Esophagus (tissue), 2 donors: ENCODE results near the gene VDR. TPM values are rescaled to one million over a fixed set of nuclear protein-coding genes. Genes with fewer than 3 reads are reported as not detected.

Source experiments
- H3K27ac ChIP-seq, 2 donors: one replicate each; pipeline ENCODE4 v1.5.1; 2013; ENCODE audit warnings: low read depth in 2 of 2, mild to moderate bottlenecking in 2 of 2, inconsistent platforms in 1 of 2, low read length in 1 of 2, moderate library complexity in 1 of 2
- H3K27me3 ChIP-seq, 2 donors: one replicate each; pipeline ENCODE4 v1.6.1; 2013; ENCODE audit warnings: low read length in 2 of 2, control low read depth in 1 of 2, mild to moderate bottlenecking in 1 of 2; ENCODE audit not compliant: insufficient read depth in 2 of 2, control insufficient read depth in 1 of 2
- H3K36me3 ChIP-seq, 2 donors: one replicate each; pipeline ENCODE4 v1.6.1; 2013; ENCODE audit warnings: low read length in 1 of 2; ENCODE audit not compliant: control insufficient read depth in 2 of 2, insufficient read depth in 2 of 2
- H3K4me1 ChIP-seq, 2 donors: one replicate each; pipeline ENCODE4 v1.6.1; 2013; ENCODE audit warnings: low read length in 1 of 2; ENCODE audit not compliant: control insufficient read depth in 2 of 2, insufficient read depth in 2 of 2
- H3K4me3 ChIP-seq, 2 donors: one replicate each; pipeline ENCODE4 v1.5.1; 2013; ENCODE audit warnings: low read length in 2 of 2, mild to moderate bottlenecking in 2 of 2, low read depth in 1 of 2, moderate library complexity in 1 of 2
- H3K9me3 ChIP-seq, 2 donors: one replicate each; pipeline ENCODE4 v1.6.1; 2013; ENCODE audit warnings: mild to moderate bottlenecking in 2 of 2, low read depth in 1 of 2, low read length in 1 of 2, moderate library complexity in 1 of 2; ENCODE audit not compliant: control insufficient read depth in 2 of 2, insufficient read depth in 1 of 2
- WGBS, 2 donors: extraction: QIAGEN DNeasy Blood & Tissue Kit; methylation state at CpG; one replicate each; pipeline ENCODE4 v1.1.7; 2013; 5-methylcytosine and 5-hydroxymethylcytosine counted together
- polyA plus RNA-seq, 2 donors: library from polyadenylated mRNA; stranded (reverse); fragments of 200-250 nt; gene quantifications; one replicate each; pipeline ENCODE4 v1.2.3, GENCODE V29; 2013
- donor health status: healthy with polysubstance abuse.
- donor health status: Bipolar disorder and iron deficiency.

VDR gene
- polyA plus RNA-seq, 2 donors = 8.8 to 10.8 TPM

- 49 to 56% methylated on average over 14 of the region's 14 CpGs for WGBS, 2 donors
- no peaks in the 10 kb centered on the region for H3K36me3 ChIP-seq
- H3K9me3 ChIP-seq = no peaks in the 10 kb centered on the region
- peaks cover 13 to 24% of the 10 kb centered on the region in 2 donors for H3K4me1 ChIP-seq
- no peaks in the 10 kb centered on the region for H3K27me3 ChIP-seq
- no peak overlapping the region for H3K4me3 ChIP-seq
- peak overlapping the region; percentile 70 to 92 for H3K27ac ChIP-seq
These were observed 76.5 kb downstream of the VDR start for GRCh38 chr12:47828008-47828975.

DNA sequence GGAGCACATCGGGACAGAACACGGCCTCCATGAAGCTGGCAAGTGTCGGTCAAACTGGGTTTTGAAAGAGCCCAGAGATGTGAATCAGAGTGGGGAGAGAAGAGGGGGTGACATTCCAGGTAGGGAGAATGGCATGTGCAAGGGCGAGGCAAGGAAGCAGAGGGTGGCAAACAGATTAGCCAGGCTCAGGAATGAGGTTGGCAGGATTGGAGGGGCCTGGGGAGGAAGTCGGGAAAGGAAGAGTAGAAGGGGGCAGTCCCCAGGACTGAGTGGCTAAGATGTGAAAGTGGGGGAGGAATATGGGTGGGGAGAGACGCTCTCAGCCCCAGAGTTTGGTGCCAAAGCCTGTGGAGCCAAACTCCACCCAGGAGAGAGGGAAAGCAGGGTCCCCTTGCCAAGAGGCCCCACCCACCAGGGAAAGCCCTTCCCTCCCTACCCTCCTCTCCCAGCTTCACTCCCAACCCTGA is 79.6 kb downstream of the VDR start:
- H3K9me3 ChIP-seq = no peaks in the 10 kb centered on the region
- peaks cover 13 to 36% of the 10 kb centered on the region in 2 donors for H3K4me1 ChIP-seq
- no peaks in the 10 kb centered on the region for H3K36me3 ChIP-seq
- peak overlapping the region; percentile 78 to 86 for H3K27ac ChIP-seq
- no peaks in the 10 kb centered on the region for H3K27me3 ChIP-seq
- 35 to 44% methylated on average over 6 of the region's 6 CpGs for WGBS, 2 donors
- no peak overlapping the region for H3K4me3 ChIP-seq

DNA sequence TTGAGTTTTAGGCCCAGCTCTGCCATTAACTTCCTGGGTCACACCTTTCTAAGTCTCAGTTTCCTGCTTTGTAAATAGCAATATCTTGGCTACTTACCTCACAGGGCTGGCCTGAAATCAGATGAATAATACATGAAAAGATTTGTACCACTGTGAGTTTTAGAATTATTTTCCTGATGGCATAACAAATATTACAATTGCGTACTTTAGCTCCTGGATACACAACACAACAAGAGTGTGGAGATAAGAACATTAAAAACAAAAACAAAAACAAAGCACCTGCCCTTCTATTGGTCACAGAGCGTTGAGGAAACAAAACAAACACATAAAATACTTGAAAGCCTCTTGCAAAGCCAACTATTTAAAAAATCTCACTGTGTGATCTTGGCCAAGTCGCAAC is 80.2 kb downstream of the VDR start:
- no peak overlapping the region for H3K4me3 ChIP-seq
- peak overlapping the region; percentile 78 to 86 for H3K27ac ChIP-seq
- no peaks in the 10 kb centered on the region for H3K36me3 ChIP-seq
- no peaks in the 10 kb centered on the region for H3K27me3 ChIP-seq
- no peaks in the 10 kb centered on the region for H3K9me3 ChIP-seq
- 67 to 72% methylated on average over 3 of the region's 3 CpGs for WGBS, 2 donors
- H3K4me1 ChIP-seq = peaks cover 13 to 36% of the 10 kb centered on the region in 2 donors

DNA sequence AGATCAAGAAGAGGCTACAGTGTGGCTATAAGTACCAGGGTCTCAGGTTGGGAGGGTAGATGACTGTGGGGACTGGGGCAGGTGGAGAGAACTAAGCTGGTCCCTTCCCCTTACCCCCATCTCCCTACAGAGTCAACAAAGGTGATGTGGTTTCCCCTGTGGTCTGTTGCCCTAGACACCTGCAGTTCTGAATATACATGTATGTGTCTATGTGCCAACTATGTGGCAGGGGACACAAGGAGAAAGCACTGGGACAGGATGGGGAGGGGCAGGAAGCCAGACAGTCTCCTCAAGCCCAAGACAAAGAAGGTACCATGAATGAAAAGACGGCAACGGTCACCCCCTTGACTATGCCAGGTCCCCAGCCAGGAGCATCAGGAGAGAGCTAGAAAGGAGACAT is 80.6 kb downstream of the VDR start:
- no peaks in the 10 kb centered on the region for H3K9me3 ChIP-seq
- H3K4me1 ChIP-seq = peaks cover 10 to 36% of the 10 kb centered on the region in 2 donors
- 79 to 95% methylated on average over 2 of the region's 2 CpGs for WGBS, 2 donors
- peak overlapping the region; percentile 78 to 86 for H3K27ac ChIP-seq
- no peaks in the 10 kb centered on the region for H3K27me3 ChIP-seq
- no peaks in the 10 kb centered on the region for H3K36me3 ChIP-seq
- no peak overlapping the region for H3K4me3 ChIP-seq

- Histone ChIP-seq H3K4me3 (no peak overlapping the region), H3K27me3 (no peaks in the 10 kb centered on the region), H3K9me3 (no peaks in the 10 kb centered on the region), H3K36me3 (no peaks in the 10 kb centered on the region), H3K27ac (peak overlapping the region; percentile 78 to 86), H3K4me1 (peaks cover 5 to 35% of the 10 kb centered on the region in 2 donors)
- 78 to 80% methylated on average over 5 of the region's 5 CpGs for WGBS, 2 donors
These were observed 81.2 kb downstream of the VDR start for GRCh38 chr12:47823422-47824086.

GRCh38 chr12:47822863-47823262 is 81.9 kb downstream of the VDR start:
- H3K27ac ChIP-seq = peak overlapping the region; percentile 62 to 78
- peaks cover 3 to 35% of the 10 kb centered on the region in 2 donors for H3K4me1 ChIP-seq
- H3K27me3 ChIP-seq = no peaks in the 10 kb centered on the region
- no peaks in the 10 kb centered on the region for H3K36me3 ChIP-seq
- WGBS, 2 donors = 74 to 80% methylated on average over 3 of the region's 3 CpGs
- H3K4me3 ChIP-seq = no peak overlapping the region
- no peaks in the 10 kb centered on the region for H3K9me3 ChIP-seq

DNA sequence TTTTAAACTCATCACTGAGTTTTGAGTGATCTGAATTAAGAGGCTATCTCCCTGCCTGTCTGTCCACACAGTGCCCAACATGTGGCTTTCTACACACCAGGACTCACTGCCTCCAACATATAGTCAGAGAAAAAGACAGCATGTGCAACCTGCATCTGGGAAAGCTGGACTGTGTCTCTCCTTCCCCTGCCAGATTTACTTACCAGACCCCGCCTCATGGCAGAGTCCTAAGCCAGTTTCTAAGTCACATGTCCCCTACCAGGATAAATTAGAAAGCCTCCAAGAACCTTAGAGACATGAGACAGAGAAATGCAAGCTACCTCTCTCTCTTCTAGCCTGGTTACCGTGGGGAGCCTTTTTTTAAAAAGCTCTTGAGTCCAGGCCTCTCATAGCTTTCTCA is 82.4 kb downstream of the VDR start:
- Histone ChIP-seq H3K4me1 (peaks cover 3 to 37% of the 10 kb centered on the region in 2 donors), H3K27me3 (no peaks in the 10 kb centered on the region), H3K27ac (peak overlapping the region; percentile 62 to 78), H3K36me3 (no peaks in the 10 kb centered on the region), H3K9me3 (no peaks in the 10 kb centered on the region), H3K4me3 (no peak overlapping the region)
- 41 to 59% methylated on average over 2 of the region's 2 CpGs for WGBS, 2 donors

- H3K9me3 ChIP-seq = no peaks in the 10 kb centered on the region
- no peaks in the 10 kb centered on the region for H3K36me3 ChIP-seq
- H3K27me3 ChIP-seq = no peaks in the 10 kb centered on the region
- H3K4me1 ChIP-seq = peaks cover 3 to 34% of the 10 kb centered on the region in 2 donors
- H3K4me3 ChIP-seq = no peak overlapping the region
- 60 to 67% methylated on average over 4 of the region's 4 CpGs for WGBS, 2 donors
- peak overlapping the region; percentile 98 for H3K27ac ChIP-seq
These were observed 83.5 kb downstream of the VDR start for GRCh38 chr12:47821346-47821706.

GRCh38 chr12:47820631-47821345 is 84.0 kb downstream of the VDR start:
- H3K27me3 ChIP-seq = no peaks in the 10 kb centered on the region
- H3K9me3 ChIP-seq = no peaks in the 10 kb centered on the region
- H3K4me3 ChIP-seq = peak overlapping the region; percentile 77 to 94
- H3K36me3 ChIP-seq = no peaks in the 10 kb centered on the region
- WGBS, 2 donors = 21 to 31% methylated on average over 17 of the region's 17 CpGs
- peak overlapping the region; percentile 98 for H3K27ac ChIP-seq
- H3K4me1 ChIP-seq = peaks cover 2 to 34% of the 10 kb centered on the region in 2 donors
